GM21737 (cell line): ENCODE results near the gene EBF4.
"Not testable (repeated sequence)": the region's sequence is repeated elsewhere in the genome, so short reads cannot be mapped to it uniquely, and the experiment has no call there.

ENCODE experiments used
- ATAC-seq: cut with Tn5 transposase; IDR thresholded peaks from one replicate; pipeline ENCODE4 v1.9.1; 2021; ENCODE audit warnings: mild to moderate bottlenecking, moderate library complexity; ENCODE audit not compliant: unreplicated experiment

Gene EBF4

DNA sequence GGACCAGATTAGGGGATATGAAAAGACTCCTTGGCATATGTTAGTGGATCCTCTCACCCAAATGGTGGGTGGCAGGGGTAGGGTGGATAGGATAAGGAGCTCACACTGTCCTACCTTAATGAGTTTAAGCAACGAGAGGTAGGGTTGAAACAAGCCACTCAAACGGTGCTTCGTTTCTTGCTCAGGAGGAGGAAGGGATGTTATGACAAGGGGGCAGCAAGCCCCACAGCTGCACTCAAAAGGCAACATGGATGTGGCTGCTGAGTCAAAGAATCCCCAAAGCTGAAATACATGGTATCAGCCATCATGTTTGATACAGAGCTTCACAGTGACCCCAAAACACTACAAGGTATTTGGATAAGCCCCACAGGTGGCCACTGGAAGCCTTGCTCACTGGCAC lies 20.1 kb upstream of the EBF4 start:
- no peak for ATAC-seq

DNA sequence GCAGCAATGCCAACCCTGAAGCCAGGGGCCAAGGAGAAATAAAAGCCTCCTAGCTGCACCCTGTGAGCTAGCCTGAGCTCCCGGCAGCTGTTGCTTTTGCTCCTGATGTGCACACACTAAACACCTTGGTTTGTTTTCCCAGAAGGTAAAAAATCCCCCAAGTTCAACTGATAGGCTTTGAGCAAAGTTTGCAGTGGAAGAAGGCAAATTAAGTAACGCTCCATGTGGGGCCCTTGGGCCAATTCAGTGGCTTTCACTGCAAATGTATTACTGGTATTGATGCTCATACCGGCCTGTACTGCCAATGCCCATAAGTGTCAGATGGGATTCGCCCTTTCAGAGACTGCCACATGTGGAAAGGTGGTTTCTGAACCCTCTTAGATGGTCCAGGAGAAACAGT lies 19.1 kb upstream of the EBF4 start:
- ATAC-seq, result no peak

DNA sequence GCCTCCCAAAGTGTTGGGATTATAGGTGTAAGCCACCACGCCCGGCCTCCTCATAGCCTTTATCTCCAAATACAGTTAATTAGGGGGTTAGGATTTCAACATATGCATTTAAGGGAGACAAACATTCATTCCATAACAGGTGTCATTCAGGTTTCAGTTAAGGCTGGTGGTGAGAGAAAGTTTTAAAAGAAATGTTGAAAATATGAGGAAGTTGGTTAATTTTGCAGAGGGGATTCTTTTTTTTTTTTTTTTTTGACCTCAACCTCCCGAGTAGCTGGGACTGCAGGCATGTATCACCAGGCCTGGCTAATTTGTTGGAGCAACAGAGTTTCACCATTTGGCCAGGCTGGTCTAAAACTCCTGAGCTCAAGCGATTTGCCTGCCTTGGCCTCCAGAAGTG lies 12.5 kb upstream of the EBF4 start:
- no peak for ATAC-seq

- ATAC-seq, result not testable (repeated sequence)
Observed at GRCh38 chr20:2682040-2682439, 10.5 kb upstream of the EBF4 start.

DNA sequence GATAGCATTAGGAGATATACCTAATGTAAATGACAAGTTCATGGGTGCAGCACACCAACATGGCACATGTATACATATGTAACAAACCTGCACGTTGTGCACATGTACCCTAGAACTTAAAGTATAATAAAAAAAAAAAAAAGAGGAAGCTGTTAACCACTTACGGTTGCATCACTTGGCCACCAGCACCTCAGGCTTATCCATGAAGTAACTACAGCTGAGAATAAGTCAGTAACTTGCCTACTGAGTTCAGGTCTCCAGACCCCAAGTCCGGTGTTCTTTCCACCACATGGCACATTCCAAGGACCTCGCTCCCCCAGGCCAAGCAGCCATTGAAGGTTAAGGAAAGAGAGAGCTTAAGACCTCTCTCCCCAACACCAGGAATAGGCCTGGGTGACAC lies 7.8 kb upstream of the EBF4 start:
- not testable (repeated sequence) for ATAC-seq

GRCh38 chr20:2687514-2687913 lies 5.1 kb upstream of the EBF4 start:
- ATAC-seq, result no peak

- ATAC-seq, result no peak
Observed at GRCh38 chr20:2688041-2688591, 4.5 kb upstream of the EBF4 start.

DNA sequence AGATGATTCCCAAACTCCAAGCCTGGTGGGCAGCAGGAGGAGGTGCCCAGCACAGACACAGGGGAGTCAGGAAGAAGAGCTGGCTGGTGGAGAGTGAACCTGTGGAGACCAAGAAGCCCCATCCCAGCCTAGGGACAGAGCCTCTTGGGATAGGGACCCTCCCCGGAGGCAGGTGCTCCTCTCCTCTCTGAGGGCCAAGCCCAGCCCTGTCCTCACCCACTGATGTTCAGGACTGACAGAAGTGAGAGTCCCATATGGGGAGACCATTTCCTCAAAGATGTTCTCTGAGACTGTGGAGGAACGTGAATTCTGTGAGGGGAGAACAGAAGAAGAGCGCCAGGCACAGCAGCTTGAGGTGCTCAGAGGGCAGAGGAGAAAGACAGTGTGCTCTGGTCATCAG lies 2.4 kb upstream of the EBF4 start:
- no peak for ATAC-seq

DNA sequence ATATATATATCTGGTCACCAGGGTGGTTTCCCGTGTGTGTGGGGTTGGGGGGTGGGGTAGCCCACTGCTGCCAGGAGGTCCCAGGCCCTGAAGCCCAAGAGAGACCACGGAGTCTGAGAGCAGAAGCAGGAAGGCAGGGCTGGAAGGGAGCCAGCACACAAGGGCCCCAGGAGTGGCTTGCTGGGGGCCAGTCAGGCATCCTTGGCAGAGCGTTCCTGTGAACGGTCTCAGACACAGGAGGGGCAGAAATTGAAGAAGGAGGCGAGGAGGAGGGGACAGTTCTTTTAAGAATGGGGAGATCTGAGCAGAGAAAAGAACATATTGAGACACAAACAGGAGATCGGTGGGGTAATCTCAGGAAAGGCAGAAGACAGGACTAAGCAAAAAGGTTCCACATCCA lies 1.9 kb upstream of the EBF4 start:
- no peak for ATAC-seq

DNA sequence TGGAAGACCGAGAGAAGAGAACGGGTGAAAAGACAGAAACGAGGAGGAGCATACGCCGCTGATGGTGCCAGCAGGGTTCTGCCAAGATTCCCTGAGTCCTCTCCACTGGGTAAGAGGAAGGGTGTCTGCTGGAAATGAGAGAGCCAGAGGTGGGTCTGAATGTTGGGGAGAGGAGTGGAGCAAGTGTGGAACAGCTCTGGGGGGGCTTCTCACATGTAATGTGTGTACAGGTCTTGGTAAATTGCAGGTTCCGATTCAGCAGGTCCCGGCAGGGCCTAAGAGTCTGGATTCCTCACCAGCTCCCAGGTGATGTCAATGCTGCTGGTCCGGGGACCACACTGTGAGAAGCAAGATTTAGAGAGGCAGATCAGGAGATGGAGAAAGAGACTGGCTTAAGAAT lies 1.5 kb upstream of the EBF4 start:
- no peak for ATAC-seq

DNA sequence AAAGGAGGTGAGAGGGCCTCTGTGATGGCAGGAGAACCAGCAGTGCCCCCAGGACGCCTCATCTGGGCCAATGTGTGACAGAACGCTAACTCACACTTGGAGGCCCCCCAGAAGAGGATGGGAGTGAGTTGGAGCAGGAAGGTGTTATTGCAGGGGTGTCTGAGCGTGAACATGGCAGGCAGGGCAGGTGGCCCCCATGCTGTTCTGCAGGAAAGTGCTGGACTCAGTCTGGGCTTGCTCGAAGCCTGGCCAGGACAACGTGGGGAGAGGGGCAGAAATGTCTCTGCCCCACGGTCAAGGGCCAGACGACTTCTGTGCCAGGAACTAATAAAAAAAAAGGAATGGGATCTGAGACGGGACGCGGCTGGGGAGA lies 931 bp upstream of the EBF4 start:
- no peak for ATAC-seq

GRCh38 chr20:2692886-2693285 lies 306 bp downstream of the EBF4 start:
- no peak for ATAC-seq

- no peak for ATAC-seq
Observed at GRCh38 chr20:2693286-2694007, 867 bp downstream of the EBF4 start.

GRCh38 chr20:2694008-2694471 lies 1.5 kb downstream of the EBF4 start:
- no peak for ATAC-seq

- ATAC-seq, result no peak
Observed at GRCh38 chr20:2694519-2694918, 1.9 kb downstream of the EBF4 start.

GRCh38 chr20:2695206-2695983 lies 2.8 kb downstream of the EBF4 start:
- no peak for ATAC-seq

GRCh38 chr20:2695984-2696525 lies 3.5 kb downstream of the EBF4 start:
- not testable (repeated sequence) for ATAC-seq

GRCh38 chr20:2696646-2697045 lies 4.1 kb downstream of the EBF4 start:
- no peak for ATAC-seq

GRCh38 chr20:2697768-2698167 lies 5.2 kb downstream of the EBF4 start:
- ATAC-seq, result no peak

- no peak for ATAC-seq
Observed at GRCh38 chr20:2698186-2698817, 5.7 kb downstream of the EBF4 start.

DNA sequence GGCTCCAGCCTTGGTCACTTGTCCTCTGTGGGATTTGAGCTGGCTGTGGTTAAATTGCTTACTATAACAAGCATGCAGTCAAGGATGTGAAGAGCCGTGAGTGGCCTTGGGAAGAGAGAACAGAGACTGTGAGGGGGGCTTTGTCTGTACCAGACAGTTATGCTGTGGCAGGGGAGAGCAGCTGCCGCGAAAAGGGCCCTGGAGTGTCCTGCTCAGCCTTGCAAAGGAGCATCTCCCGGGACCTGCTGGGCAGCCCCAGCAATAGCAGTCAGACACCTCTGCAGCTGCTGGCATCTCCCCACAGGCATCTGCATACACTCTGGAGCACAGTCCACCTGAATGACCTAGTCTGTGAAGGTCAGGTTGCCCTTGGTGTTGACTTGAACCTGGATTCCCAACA lies 6.3 kb downstream of the EBF4 start:
- no peak for ATAC-seq
